ENCODE data around the gene DHRSX. TPM values are rescaled to one million over a fixed set of nuclear protein-coding genes. Genes with fewer than 3 reads are reported as not detected.
"Not testable (repeated sequence)": the region's sequence is repeated elsewhere in the genome, so short reads cannot be mapped to it uniquely, and the experiment has no call there.

DHRSX gene
- total RNA-seq, 1 experiment from 2014 or later, result 23.9 TPM

GRCh38 chrX:2220829-2221567 lies 279.8 kb downstream of the DHRSX start:
- BruUV-seq (replicated peaks), result no TSS peak
- Mint-ChIP-seq H3K4me3 (ENCODE audit: unreplicated experiment) (no peak overlapping the region), H3K36me3 (ENCODE audit: insufficient read depth, unreplicated experiment) (peaks cover 14% of the 10 kb centered on the region), H3K4me1 (ENCODE audit: insufficient read depth, unreplicated experiment) (no peaks in the 10 kb centered on the region), H3K27ac (ENCODE audit: low read depth, unreplicated experiment) (no peak overlapping the region), H3K9me3 (ENCODE audit: unreplicated experiment) (peaks cover 40% of the 10 kb centered on the region), H3K27me3 (ENCODE audit: insufficient read depth, unreplicated experiment) (no peaks in the 10 kb centered on the region)
- ChIA-PET POLR2A (no interaction called here), CTCF (no interaction called here)
- no peak for TF ChIP-seq CTCF (IDR thresholded peaks at IDR 0.05; ENCODE audit: unreplicated experiment)
- intact Hi-C loops (cut with micrococcal nuclease), result no loop called here
- DNase-seq (ENCODE audit: unreplicated experiment), result no peak

GRCh38 chrX:2220296-2220695 lies 280.5 kb downstream of the DHRSX start:
- POLR2A ChIA-PET, result no interaction called here
- DNase-seq (ENCODE audit: unreplicated experiment), result no peak
- intact Hi-C loops (cut with micrococcal nuclease), result no loop called here
- TF ChIP-seq CTCF (IDR thresholded peaks at IDR 0.05; ENCODE audit: unreplicated experiment), result no peak
- CTCF ChIA-PET, result no interaction called here
- H3K4me1 Mint-ChIP-seq (ENCODE audit: insufficient read depth, unreplicated experiment), result no peaks in the 10 kb centered on the region
- BruUV-seq (replicated peaks), result no TSS peak
- no peaks in the 10 kb centered on the region for H3K27me3 Mint-ChIP-seq (ENCODE audit: insufficient read depth, unreplicated experiment)
- H3K36me3 Mint-ChIP-seq (ENCODE audit: insufficient read depth, unreplicated experiment), result peaks cover 13% of the 10 kb centered on the region
- H3K9me3 Mint-ChIP-seq (ENCODE audit: unreplicated experiment), result peaks cover 33% of the 10 kb centered on the region
- no peak overlapping the region for H3K4me3 Mint-ChIP-seq (ENCODE audit: unreplicated experiment)
- H3K27ac Mint-ChIP-seq (ENCODE audit: low read depth, unreplicated experiment), result no peak overlapping the region

GRCh38 chrX:2214138-2214823 lies 286.5 kb downstream of the DHRSX start:
- H3K27me3 Mint-ChIP-seq (ENCODE audit: insufficient read depth, unreplicated experiment); BruUV-seq (replicated peaks); POLR2A ChIA-PET; H3K4me3 Mint-ChIP-seq (ENCODE audit: unreplicated experiment); CTCF ChIA-PET; H3K4me1 Mint-ChIP-seq (ENCODE audit: insufficient read depth, unreplicated experiment); H3K27ac Mint-ChIP-seq (ENCODE audit: low read depth, unreplicated experiment); intact Hi-C loops (cut with micrococcal nuclease); DNase-seq (ENCODE audit: unreplicated experiment): not testable (repeated sequence)
- Mint-ChIP-seq H3K9me3 (ENCODE audit: unreplicated experiment) (peaks cover 17% of the 10 kb centered on the region), H3K36me3 (ENCODE audit: insufficient read depth, unreplicated experiment) (peaks cover 16% of the 10 kb centered on the region)

GRCh38 chrX:2211667-2212066 lies 289.1 kb downstream of the DHRSX start:
- DNase-seq (ENCODE audit: unreplicated experiment); CTCF ChIA-PET; POLR2A ChIA-PET; H3K4me1 Mint-ChIP-seq (ENCODE audit: insufficient read depth, unreplicated experiment); H3K36me3 Mint-ChIP-seq (ENCODE audit: insufficient read depth, unreplicated experiment); H3K27ac Mint-ChIP-seq (ENCODE audit: low read depth, unreplicated experiment); H3K27me3 Mint-ChIP-seq (ENCODE audit: insufficient read depth, unreplicated experiment); H3K4me3 Mint-ChIP-seq (ENCODE audit: unreplicated experiment); intact Hi-C loops (cut with micrococcal nuclease); BruUV-seq (replicated peaks): not testable (repeated sequence)
- peaks cover 17% of the 10 kb centered on the region for H3K9me3 Mint-ChIP-seq (ENCODE audit: unreplicated experiment)

- intact Hi-C loops (cut with micrococcal nuclease), result no loop called here
- Mint-ChIP-seq H3K4me3 (ENCODE audit: unreplicated experiment) (no peak overlapping the region), H3K27me3 (ENCODE audit: insufficient read depth, unreplicated experiment) (no peaks in the 10 kb centered on the region), H3K4me1 (ENCODE audit: insufficient read depth, unreplicated experiment) (no peaks in the 10 kb centered on the region), H3K9me3 (ENCODE audit: unreplicated experiment) (peaks cover 18% of the 10 kb centered on the region), H3K36me3 (ENCODE audit: insufficient read depth, unreplicated experiment) (no peaks in the 10 kb centered on the region), H3K27ac (ENCODE audit: low read depth, unreplicated experiment) (no peak overlapping the region)
- BruUV-seq (replicated peaks), result no TSS peak
- TF ChIP-seq CTCF (IDR thresholded peaks at IDR 0.05; ENCODE audit: unreplicated experiment), result no peak
- no peak for DNase-seq (ENCODE audit: unreplicated experiment)
- POLR2A ChIA-PET, result no interaction called here
- CTCF ChIA-PET, result no interaction called here
Observed at GRCh38 chrX:2193273-2193592, 307.5 kb downstream of the DHRSX start.

Measured in MCF 10A (cell line).